HL-60 (cell line): ENCODE data around the gene MACF1.
"Not testable (repeated sequence)": the region's sequence is repeated elsewhere in the genome, so short reads cannot be mapped to it uniquely, and the experiment has no call there.

ENCODE experiments used
- POLR2AphosphoS5 ChIP-seq: IDR thresholded peaks from 2 replicates; pipeline ENCODE4 v1.6.1; 2012; ENCODE audit warnings: low read depth
- TF ChIP-seq, protein P1 (sequence below): IDR thresholded peaks from one replicate; pipeline ENCODE4 v1.5.1; 2011; ENCODE audit warnings: low read length, control low read depth, inconsistent platforms; ENCODE audit not compliant: insufficient read depth

DNA sequence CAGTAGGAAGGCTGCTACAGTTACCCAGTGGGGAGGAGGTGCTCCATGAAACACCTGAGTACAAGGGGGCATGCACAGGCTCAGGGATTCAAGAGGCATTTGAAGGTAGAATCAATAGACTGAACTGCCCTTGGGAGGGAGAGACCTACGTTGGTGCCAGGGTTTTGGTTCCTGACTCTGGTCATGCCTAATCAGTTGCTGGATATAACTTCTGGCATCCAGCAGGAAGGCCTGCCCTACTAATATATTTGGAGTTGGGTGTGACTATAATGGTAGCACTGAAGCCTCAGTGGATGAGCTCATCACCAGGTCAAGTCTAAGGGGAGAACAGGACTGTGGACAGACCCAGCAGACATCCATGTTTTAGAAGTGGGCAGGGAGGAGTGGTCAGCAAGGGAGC lies 271.1 kb downstream of the MACF1 start:
- TF ChIP-seq POLR2AphosphoS5, result not testable (repeated sequence)
- TF ChIP-seq, protein P1, sequence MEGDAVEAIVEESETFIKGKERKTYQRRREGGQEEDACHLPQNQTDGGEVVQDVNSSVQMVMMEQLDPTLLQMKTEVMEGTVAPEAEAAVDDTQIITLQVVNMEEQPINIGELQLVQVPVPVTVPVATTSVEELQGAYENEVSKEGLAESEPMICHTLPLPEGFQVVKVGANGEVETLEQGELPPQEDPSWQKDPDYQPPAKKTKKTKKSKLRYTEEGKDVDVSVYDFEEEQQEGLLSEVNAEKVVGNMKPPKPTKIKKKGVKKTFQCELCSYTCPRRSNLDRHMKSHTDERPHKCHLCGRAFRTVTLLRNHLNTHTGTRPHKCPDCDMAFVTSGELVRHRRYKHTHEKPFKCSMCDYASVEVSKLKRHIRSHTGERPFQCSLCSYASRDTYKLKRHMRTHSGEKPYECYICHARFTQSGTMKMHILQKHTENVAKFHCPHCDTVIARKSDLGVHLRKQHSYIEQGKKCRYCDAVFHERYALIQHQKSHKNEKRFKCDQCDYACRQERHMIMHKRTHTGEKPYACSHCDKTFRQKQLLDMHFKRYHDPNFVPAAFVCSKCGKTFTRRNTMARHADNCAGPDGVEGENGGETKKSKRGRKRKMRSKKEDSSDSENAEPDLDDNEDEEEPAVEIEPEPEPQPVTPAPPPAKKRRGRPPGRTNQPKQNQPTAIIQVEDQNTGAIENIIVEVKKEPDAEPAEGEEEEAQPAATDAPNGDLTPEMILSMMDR, result not testable (repeated sequence)
